NCI-H1436 (cell line): ENCODE results near the gene DYSF.

ENCODE experiments used
- DNase-seq: peaks from one replicate; lab custom pipeline; 2025; lab: John Stamatoyannopoulos, UW

The DYSF gene

DNA sequence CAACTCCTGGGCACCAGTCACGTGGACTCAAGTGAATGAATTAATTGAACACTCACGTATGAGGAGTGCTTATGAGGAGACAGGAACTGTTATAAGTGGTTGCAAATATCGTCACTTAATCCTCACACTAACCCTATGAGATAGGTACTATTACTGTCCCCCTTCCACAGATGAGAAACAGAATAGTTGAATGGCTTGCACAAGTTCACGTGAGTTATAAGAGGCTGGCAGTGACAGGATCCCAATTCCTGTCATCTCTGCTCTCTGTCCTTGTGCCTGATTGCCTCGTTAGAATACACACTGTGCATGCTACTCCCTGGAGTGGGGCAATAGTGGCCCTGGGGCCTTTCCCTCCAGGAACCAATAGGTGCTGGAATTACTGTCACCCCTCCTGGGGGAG lies 253.5 kb downstream of the DYSF start:
- no peak for DNase-seq

DNA sequence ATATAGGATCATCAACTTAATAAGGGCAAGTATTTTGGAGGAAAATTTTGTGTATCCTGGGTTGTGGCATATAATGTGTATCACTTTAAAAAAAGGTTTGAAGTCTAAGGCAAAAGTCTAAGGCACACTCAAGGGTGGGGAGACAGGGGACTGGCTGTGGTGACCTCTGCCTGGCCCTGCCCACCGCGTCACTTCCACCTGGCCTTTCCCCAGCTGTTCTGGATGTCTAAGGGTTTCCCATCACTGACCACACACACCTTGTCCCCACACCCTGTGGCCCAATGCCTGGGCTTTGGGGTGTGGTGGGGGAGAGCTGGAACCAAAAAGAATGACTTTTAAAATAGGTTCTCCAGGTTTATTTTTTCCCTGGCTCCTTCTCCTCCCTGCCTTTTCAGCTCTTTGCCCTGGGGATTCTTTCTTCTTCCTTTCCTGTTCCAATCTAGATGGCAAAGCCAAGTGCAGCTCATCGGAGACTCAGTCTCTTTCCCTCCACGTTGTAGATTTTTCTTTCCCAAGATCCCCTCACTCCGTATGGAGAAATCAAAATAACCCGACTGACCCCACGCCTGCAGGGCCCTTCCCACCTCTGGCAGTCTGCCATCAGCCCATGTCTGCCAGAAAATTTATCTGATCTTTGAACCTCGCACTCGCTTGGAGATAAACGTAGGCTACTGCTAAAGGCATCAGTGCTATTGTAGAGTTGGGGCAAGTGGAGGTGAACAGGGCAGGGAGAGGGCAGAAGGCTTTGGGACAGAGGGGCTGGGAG lies 257.2 kb downstream of the DYSF start:
- no peak for DNase-seq

DNA sequence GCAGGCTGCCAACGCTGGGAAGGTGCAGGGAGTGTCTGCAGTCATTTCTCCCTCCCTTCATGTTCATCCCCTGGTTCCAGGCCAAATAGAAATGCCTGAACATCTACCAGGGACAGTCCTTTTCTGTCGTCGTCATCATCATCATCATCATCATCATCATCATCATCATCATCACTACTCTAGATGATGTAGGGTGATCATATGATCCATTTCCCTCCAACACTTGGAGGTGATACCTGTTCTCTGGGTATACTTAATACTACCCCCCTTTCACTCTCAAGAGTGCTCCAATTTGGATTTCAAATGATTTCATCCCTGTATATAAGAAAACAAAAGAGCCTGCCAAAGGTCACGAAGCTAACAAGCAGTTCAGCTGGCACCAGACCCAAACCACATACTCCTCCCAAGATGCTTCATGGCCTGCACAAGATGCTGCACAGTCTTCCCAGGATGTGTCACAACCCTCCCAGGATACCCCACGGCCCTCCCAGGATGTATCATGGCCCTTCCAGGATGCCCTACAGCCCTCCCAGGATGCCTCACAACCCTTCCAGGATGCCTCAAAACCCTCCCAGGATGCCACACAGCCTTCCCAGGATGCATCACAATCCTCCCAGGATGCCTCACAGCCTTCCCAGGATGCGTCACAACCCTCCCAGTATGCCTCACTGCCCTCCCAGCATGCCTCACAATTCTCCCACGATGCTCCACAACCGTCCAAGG lies 257.9 kb downstream of the DYSF start:
- DNase-seq, result no peak

DNA sequence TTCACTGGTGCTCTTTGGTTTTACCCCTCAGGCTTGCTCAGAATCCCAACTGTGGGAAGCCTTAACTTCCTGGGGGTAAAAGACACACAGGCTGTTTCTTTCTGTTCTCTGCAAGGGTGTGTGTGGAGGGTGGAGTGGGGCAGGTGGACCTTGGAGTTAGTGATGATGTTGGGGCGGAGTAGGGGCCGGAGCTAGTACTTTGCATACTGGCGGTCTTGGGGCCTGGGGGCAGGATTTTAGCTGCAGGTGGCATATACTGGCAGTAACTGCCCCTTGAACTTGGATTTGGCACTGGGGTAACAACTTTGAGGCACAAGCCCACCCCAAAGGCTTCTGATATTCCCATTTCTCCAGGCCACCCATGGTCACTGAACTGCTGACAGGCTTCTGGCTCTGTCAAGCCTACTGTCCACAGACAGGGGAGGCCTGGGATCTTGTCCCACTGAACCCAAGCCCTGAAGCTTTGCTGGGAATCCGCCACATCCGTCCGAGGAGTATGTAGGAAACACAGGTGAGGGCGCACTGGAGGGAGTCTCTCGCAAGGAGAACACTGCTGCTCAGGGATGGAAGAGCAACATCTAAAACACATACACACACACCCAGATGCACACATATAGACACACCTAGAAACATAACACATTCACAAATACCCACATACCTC lies 258.9 kb downstream of the DYSF start:
- DNase-seq, result no peak

DNA sequence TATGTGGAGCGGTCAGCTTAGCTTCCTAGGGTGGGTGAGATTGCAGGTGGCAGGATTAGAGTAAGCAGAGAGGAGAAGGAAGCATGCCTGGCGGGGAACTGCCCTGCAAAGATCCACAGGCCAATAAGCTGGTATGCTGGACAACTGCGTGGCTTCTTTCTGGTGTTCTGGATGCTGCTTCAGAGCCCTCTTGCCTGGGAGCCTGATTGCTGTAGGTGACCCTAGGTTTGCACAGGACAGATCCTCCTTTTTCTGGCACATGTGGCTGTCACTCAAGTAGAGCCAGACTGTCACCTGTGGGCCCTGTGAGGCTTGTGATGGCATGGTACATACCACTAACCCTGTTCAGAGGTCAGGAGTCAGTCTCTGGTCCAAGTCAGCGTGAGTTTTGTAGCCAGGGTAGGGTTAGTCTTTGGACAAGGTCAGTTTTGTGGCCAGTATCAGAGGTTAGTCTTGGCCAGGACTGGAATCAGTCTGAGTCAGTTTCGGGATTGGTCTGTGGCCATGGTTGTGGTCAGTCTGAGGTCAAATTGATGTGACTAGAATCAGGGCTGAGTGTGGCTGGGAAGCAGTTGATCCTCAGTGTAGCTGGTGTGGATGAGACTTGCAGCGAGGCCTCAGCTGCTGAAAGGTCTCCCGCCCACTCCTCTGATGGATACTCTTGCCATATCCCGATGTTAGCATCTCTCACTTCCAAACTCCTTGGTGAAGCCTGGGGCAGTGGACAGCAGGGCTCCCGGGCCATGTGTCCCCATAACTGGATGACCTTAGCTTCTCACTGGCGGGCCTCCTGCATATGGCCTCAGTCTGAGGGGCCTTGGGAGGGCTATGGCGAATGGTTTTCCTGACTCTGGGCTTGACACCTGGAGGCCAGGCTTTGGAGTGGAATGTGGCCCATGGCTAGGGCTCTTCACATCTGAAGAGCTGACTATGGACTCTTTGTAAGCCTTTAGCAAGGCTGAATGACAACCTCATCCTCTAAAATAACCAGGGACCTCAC lies 260.5 kb downstream of the DYSF start:
- no peak for DNase-seq

DNA sequence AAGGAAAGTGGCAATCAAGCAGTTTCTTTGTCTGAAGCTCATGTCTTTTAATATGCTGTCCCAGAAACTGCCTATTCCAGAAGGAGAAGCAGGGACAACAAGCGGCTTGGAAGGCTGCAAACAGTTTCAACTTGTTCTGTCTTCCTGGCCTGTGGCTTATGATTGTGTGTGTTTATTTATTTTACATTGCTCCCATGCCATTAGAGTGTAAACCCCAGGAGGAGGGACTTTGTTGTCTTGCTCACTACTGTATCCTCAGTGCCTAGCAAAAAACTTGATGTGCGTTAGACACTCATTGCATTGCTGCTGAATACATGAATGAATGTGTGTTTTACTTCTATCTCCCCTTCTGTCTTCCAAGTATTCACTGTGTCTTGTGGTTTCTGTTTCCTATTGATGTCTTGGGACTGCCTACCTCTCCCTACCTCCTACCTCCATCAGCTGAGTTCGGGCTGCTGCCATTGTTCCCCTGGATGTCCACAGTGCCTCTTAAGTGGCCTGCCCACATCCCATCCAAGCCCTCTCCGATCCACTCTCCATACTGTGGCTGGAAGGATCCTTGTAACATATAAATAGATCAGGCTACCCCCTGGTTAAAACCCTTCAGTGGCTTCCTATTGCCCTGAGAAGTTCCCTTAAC lies 261.4 kb downstream of the DYSF start:
- no peak for DNase-seq

DNA sequence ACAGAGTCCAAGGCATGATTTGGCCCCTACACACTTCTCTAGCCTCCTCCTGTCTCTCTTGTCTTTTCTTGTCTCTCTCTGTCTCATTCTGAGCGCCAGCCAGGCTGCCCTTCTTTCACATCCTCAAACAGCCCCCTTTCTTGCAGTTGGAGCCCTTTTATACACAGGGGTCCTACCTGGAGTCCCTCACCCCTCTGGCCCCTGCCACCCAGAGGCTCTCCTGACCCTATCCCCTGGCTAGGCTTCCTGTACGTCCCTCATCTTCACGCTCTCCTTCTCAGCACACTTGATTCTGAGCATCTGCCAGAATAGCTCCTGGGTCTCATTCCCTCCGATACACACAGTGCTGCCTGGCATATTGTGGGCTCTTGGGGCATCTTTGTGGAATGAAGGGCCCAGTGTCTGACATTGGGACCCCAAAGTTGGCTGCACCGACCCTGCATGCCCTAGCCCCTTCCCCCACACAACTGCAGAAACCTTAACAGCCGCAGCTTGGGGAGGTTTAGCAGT lies 261.9 kb downstream of the DYSF start:
- DNase-seq, result no peak

DNA sequence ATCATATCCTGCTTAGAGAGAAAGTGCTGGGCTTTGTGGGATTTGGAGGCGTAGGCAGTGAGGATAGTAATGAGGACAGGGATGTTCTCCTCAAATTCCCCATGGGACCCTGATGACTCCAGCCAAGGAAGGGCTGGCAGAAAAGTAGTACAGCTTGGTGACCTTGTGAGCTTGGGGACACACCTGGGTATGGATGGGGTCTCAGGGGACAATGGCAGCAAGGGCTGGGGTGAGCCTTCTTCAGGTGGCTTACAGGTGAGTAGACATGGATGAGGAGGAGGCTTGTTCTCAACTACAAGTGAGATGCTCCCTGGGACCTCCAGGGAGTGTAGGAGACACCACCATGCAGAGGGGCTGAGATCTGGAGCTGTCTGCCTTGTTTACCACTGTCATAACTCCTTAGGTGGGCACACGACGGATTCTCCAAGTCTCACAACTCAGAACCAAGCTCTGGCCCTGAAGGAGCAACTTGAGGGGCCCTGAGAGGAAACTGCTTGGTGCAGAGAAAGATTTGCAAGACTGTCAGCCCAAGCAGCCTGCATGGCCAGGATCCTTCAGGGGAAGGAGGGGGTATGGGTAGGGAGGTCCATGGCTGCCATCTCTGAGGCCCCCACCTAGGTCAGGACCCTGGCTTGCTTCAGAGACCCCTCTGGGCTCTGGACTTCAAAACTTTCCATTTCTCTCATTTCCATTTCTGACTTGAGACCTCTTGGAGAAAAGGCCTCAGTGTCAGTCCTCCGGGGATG lies 262.8 kb downstream of the DYSF start:
- DNase-seq, result no peak

DNA sequence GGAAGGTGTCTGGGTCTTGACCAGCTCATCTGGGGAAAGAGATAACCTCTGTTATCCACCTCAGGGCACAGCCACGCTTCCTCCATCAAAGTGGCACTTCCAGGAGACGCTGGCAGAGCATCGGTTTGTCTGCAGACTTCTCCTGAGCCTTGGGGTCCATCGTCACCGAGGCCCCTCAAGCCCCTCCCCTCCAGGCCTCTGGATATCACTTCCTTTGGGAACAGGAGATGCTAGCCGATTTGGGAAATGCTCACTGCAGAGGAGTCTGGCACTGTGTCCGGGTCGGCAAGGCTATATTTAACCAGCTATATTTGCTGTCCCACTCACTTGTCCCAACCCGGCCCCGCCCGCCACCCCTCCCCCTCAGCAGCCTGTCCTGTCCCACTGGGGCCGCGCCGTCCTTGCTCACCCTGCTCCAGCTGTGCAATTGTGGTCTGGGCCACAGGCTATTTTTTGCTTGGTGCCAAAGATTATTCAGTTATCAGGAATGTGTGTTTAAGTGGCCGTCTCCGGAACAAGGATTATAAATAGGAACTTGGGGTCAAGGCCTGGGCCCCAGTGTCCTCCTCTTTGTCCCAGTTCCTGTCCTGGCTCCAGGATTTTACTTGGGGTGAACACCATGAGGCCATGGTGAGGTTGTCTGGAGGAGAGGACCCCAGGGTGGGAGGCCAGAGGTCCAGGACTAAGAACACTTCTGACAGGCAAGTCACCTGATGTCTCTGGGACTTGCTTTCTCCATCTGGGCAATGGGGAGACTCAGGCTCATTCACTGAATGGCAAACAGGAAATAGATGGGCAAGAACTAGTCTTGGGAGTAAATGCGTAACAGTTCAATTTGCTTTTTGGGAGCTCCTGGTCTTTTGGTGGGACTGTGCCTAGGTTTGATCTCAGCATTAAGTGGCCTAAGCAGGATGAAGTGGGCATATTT lies 263.6 kb downstream of the DYSF start:
- no peak for DNase-seq

DNA sequence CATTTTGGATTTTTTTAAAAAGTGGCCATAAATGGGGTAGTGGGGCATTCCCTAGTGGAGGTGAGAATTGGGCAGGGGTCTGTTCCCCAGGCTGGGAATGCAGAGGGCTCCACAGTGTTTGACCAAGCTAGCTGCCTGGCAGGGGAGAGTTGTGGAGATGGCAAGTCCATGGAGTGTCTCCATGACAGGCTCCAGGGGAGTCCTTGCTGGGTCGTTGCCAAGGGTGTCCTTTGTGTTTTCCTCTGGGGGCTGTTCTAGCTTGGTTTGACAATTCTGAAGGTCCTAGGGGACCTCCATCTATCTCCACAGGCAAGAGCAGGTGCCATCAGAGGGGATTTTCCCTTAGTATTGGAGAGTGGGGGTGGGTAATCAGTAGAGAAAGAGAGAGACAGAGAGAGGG lies 265.3 kb downstream of the DYSF start:
- DNase-seq, result no peak

DNA sequence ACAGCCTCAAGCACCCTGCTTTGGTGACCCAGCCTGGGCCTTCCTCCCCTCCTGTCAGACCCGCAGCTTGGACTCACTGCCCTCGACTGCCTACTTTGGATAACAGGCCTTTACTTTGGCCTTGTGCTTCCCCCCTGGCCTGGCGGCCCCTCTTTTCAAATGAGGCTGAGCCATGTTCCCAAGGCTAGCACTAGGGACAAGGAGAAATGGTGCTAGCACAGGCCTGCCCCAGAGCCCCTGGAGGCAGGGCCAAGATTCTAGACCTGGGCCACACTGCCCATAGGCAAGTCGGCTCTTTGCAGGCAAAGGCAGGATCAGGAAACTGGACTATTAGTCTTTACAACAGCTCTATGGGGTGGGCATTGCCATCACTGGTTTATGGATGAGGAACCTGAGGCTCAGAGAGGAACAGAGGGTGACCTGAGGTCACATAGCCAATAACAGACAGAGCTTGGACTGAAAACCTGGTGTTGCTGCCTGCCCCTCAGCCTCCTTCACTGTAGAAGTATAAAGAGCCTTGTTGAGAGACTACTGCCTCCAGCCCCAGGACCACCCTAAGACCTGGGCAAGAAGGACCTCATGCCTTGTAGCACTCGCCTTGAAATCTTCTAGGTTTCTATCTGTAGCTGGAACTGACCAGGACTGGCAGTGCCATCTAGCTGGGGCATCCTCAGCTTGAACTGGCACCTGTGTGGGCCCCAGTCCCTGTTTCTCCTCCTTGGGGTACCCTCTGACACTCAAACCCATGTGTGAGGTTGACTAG lies 266.3 kb downstream of the DYSF start:
- no peak for DNase-seq

DNA sequence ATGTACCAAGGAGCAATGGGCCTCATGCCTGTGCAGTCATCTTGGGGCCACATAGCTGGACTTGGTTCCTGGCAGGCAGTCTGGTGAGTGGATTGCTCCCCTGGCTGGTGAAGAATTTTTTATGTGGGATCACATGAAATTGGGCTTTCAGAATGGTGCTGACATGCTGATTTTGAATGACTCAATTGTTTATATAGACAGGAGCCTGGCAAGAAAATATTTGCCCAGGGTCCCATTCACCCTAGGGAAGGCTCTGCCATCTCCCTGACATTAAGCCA lies 266.9 kb downstream of the DYSF start:
- no peak for DNase-seq

DNA sequence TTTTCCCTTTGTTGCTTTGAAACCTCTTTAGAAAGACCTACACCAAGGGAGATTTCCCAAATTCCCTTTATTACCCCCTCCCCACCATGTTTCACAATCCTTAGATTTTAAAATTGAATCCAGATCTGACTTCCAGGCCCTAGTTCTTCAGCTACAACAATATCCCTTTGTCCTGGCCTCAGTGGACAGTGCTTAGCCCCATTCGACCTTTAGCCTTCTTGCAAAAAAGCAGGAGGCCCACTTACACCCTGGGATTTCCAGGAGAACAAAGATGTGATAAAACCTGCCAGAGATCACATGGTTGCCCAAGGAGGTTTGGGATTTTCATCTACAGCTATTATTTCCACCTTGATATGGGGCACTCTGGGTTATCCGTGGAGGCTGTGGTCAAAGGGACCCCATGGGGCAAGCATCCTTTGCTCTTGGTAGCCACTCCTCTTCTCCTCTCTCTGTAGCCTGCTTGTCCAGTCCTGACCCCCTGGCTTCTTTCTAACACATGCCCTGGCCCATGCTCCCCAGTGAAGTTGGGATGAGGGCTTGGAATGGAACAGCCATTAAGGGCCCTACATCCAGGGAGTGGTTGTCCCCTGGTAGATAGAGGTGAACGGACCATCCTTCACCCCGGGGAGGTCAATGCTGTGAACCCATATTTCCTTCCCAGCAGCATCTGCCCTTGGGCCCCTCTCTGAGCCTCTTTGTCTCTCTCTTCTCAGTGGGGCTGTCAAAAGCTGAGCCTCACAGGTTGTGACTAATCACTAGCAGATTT lies 267.4 kb downstream of the DYSF start:
- no peak for DNase-seq

DNA sequence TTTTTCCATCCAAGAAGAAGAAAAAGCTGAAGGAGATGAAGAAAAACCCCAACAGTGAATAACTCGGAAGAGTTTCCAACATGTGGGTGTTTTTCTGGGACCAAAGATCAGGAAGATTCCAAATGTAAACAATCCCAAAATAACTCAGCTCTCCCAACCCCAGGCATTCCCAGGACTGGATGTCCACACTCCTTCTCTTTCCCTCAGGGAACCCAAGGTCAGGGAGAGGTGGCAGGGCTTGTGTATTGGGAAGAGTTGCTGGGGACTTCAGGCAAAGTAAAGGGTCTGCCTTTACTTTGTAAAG lies 268.0 kb downstream of the DYSF start:
- DNase-seq, result no peak

DNA sequence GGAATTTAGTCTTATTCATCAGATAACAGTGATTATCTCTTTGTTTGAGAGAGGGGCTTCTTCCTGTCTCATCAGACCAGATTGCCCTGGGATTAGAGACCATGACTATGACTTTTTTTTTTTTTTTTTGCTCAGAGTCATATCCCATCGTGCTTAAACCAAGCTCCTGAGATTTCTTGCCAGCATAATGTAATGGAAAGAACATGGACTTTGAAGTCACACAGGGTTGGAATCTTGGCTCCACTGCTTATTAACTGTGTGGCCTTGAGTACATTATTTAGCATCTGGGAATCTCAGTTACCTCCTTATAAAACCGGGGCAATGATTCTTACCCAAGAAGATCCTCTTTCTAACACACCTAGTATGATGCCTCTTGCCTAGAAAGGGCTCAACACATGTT lies 268.3 kb downstream of the DYSF start:
- no peak for DNase-seq

DNA sequence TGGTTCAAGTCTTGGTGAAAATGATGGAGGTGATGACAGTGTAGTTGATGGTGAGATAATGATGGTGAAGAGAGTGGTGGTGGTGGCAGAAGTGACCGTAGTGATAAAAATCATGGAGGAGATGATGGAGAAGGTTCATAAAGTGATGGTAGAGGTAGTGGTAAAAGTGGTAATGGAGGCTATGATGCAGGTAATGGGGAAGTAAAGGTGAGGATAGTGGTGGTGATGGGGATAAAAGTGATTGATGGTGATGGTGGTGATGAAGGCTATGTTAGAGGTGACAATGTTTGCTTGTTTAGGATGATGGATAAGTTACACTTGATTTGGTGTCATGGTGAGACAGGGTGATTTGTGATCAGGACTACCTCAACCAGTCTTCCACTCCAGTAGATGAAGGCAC lies 268.9 kb downstream of the DYSF start:
- no peak for DNase-seq

DNA sequence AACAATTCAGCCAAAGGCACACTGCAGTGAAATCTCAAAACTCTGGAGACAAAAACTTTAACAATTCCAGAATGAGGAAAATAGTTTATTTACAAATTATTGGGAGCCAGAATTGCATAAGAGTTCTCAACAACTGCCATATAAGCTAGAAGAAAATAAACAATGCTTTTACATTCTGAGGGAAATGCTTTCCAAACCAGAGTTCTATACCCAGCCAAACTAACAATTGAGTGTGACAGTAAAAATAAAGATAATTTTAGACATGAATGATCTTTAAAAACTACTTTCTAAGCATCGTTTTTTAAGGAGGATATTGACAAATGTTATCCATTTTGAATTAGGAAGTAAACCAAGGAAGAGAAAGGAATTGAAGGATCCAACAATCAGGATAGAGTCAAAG lies 271.4 kb downstream of the DYSF start:
- DNase-seq, result no peak

DNA sequence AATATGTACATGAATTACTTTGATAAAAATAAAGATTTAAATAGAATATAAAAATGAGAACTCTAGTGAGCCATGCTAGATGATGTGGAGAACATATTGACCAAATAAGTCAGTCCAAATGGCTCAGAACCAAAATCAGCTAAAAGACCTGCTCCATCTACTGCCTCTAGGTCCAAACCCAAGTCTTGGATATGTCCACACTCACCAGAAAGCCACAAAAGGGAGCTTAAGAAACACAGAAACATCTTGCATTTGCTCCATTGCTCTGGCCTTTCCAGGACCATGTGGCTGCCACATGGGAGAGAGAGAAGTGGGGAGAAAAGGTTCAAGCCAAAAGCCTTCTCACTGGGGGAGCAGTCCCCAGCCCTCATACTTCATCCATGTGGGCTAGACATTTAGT lies 272.5 kb downstream of the DYSF start:
- no peak for DNase-seq
